Keratinocyte (primary cell): ENCODE results near the gene CCDC127.

Experiments used
- EZH2 ChIP-seq: IDR thresholded peaks from one replicate; pipeline ENCODE4 v1.6.1; 2012; ENCODE audit warnings: inconsistent platforms, mild to moderate bottlenecking, low read length, moderate library complexity
- TF ChIP-seq, protein P1 (sequence below), 3 experiments: IDR thresholded peaks in 1 of 3; conservative IDR thresholded peaks in 1 of 3; optimal IDR thresholded peaks in 1 of 3; 2 replicates in 2 of 3; 3 replicates in 1 of 3; pipeline versions ENCODE3 to v1.5.1; 2011; ENCODE audit warnings: low read length in 3 of 3, mild to moderate bottlenecking in 3 of 3, moderate library complexity in 2 of 3, control low read depth in 1 of 3, inconsistent platforms in 1 of 3; ENCODE audit not compliant: insufficient read depth in 2 of 3; ENCODE audit errors: extremely low read depth in 1 of 3

DNA sequence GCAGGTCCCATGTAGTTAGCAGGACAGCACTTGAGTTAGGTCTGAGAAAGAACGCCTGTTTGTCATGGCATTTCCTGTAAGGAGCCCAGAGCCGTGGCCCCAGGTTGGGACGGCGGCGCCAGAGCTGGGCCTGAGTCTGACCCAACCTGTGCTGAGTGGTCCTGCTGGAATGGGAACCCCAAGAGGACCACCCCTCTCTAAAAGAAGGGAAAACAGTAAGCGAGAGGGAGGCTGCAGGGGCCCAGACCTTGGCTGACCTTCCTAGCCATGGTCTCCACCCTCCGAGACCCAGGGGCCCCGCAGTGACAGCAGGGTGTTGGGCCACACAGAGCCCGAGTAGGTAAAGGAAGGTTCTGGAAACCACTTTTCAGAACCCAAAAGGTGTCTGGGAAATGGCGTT lies 28.5 kb downstream of the CCDC127 start:
- TF ChIP-seq EZH2, result no peak
- TF ChIP-seq, protein P1, sequence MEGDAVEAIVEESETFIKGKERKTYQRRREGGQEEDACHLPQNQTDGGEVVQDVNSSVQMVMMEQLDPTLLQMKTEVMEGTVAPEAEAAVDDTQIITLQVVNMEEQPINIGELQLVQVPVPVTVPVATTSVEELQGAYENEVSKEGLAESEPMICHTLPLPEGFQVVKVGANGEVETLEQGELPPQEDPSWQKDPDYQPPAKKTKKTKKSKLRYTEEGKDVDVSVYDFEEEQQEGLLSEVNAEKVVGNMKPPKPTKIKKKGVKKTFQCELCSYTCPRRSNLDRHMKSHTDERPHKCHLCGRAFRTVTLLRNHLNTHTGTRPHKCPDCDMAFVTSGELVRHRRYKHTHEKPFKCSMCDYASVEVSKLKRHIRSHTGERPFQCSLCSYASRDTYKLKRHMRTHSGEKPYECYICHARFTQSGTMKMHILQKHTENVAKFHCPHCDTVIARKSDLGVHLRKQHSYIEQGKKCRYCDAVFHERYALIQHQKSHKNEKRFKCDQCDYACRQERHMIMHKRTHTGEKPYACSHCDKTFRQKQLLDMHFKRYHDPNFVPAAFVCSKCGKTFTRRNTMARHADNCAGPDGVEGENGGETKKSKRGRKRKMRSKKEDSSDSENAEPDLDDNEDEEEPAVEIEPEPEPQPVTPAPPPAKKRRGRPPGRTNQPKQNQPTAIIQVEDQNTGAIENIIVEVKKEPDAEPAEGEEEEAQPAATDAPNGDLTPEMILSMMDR (optimal IDR thresholded peaks at IDR 0.05 in 1 of 3, IDR thresholded peaks at IDR 0.05 in 1 of 3, conservative IDR thresholded peaks at IDR 0.05 in 1 of 3; ENCODE audit: extremely low read depth in 1 of 3, insufficient read depth in 2 of 3, low read length in 3 of 3), result no peak
